NOMO-1 treated with dmso at 0.1 percent for 144 hours (cell line): ENCODE data around the gene AGBL1.
"Not testable (repeated sequence)": the region's sequence is repeated elsewhere in the genome, so short reads cannot be mapped to it uniquely, and the experiment has no call there.

Experiments used
- DNase-seq: peaks from one replicate; lab custom pipeline; 2025; ENCODE audit not compliant: unreplicated experiment; lab: John Stamatoyannopoulos, UW

Gene AGBL1

DNA sequence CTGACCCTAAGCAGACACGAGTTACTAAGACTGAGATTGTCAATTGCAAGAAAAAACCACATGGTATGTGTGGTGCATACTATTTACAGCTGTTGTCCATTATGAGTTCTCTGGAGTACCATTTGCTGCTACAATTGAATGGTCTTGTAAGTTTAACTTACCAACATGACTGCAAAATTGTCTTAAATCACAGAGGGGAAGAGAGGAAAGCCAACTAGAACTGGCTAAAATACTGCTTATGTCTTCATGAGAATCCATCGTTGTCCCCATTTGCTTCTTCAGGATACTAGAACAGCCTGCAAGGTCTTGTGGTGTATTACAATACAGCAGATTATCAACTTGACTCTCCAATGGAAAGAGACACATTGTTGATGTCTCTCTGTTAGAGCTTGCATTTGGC, 313.2 kb downstream of the AGBL1 start:
- no peak for DNase-seq

DNA sequence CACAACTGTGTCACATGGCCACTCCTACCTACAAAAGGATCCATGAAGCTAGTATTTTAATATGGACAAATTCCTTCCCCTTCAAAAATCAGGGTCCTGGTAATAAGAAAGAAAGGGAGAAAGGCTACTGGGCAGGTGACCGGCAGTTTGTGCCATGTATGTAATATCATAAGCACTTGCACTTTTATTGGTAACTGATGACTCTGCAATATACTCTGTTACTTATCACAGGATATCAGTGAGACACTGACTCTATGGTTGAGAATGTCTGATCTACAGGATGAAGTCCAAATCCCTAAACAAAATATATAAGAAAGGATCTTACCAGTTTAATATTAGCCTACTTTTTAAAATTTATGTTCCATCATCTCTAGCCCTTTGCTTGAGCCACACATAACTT, 315.2 kb downstream of the AGBL1 start:
- DNase-seq, result no peak

DNA sequence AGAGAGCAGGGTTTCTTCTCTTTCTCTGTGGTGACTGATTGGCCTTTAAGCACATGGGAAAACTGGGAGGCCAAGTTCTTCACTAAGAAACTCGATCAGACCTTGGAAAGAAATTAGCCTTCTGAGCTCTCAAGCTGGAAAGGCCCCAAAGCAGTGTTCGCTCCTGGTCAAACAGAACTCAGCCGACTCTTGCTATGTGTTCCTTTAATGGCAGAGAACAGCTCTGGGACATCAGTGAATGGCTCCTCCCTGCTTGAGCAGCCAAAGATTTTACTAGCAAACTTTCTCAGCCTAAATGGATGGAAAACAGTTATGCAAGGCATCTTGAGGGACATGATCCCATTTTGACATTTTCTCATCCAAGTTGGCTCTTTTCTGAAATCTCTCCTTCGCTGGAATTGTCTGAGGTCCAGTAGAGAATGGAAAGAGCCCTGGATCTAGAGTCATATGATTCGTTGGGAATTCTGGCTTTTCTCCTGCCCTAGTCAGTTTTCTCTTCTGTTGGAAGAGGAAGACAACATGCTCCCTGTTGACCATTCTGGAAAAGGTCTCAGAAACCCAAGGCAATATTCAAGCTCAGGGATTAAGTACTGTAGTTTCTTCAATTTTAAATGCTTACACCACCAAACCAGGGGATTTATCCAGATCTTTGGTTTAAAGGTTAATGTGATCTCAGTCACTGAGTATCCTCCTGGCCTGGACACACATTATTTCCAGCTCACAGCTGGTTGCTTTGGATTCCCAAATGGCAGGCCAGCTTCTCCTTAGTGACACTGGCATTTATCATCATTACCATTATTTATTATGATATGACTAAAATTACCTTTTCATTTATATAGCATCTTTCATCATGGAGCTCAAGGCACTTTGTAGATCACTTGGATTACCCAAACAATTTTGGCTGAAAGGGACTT, 319.6 kb downstream of the AGBL1 start:
- no peak for DNase-seq

- no peak for DNase-seq
Observed at GRCh38 chr15:86403221-86403620, 323.6 kb downstream of the AGBL1 start.

- DNase-seq, result no peak
Observed at GRCh38 chr15:86403914-86404583, 324.4 kb downstream of the AGBL1 start.

DNA sequence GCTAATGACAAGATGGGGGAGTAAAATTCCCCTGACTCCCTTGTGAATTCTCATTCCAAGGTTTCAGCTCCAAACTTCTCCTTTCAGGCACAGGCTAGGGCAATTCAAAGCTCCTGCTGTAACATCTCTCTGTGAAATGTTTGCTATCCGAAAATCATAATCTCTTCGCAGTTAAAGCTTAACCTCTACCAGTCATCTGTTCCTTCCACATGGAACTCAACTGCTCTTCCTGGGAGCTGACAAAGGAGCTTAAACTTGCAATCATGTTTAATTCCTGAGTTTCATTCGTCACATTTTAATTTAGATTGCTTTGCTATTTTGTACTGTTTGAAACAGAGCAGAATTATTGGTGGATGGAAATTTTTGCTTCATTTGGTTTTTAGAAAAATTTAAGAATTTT, 328.6 kb downstream of the AGBL1 start:
- DNase-seq, result no peak

DNA sequence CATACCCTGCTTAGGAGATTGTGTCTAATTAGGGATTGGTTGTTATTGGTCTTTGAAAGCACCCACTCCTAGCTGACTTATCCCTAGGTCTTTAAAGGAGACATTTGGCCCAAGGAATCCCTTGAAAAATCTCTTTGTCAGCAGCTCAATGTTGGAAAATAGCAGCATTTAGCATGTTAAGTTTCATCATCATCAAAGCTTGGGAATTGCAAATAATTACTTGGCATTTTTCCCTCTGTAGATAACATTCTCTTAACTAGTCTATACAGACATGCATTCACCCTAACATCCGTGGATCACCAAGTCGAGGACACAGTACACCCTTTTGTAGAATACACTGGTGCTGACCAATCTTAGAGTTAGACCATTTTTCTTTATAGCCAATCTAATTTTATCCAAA, 332.2 kb downstream of the AGBL1 start:
- no peak for DNase-seq

DNA sequence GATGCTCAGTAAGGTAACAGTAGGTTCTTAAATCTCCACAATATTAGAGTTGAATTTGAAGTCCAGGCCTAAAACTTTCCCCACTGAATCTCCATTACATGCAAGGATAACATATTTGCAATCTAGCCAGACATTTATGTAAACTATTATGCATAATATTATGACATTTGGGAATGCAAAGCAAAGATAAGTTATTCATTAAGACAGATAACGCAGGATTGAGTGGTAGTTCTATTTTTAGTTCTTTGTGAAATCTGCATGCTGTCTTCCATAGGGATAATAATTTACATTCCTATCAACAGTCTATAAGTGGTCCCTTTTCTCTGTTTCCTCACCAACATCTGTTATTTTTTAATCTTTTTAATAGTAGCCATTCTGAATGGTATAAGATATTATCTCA, 333.5 kb downstream of the AGBL1 start:
- DNase-seq, result no peak

GRCh38 chr15:86425746-86426145, 346.1 kb downstream of the AGBL1 start:
- DNase-seq, result no peak

DNA sequence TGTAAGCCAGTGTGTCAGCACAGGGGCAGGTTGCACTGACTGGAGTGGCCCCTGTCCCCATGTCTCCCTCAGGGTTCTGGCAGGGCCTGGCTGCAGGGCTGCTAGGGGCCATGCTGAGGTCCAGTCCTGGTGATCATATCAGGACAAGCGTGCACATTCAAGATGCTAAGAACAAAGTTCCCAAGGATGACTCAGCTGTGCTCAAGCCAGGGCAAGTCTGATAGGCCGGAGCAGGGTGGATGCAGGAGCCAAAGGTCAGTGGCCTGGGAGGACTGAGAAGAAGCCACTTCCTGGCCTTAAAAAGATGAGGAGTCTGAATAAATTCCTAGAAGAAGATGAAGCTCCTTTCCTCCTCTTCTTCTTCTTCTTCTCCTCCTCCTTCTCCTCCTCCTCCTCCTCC, 353.2 kb downstream of the AGBL1 start:
- DNase-seq, result no peak

- no peak for DNase-seq
Observed at GRCh38 chr15:86433983-86434382, 354.3 kb downstream of the AGBL1 start.

DNA sequence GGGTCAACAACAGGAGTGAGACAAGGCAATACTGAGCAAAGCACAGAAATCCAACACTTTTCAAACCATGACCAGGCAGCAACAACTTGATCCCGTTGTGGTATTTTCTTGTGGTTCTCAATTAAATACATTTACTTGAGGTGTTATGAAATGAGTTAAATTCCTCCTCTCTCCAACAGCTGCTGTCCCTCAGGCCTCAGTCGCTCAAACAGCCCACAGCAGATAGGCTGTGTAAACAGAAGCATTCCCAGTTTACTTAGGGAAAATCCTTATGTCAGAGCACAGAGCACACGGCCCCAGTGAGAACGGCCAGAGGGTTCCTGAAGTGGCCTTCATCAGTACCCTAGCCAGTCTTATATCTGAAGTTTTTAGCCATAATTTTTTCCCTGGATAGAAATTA, 359.9 kb downstream of the AGBL1 start:
- DNase-seq, result no peak

- no peak for DNase-seq
Observed at GRCh38 chr15:86444527-86444926, 364.9 kb downstream of the AGBL1 start.

GRCh38 chr15:86445579-86446252, 366.0 kb downstream of the AGBL1 start:
- no peak for DNase-seq

- DNase-seq, result no peak
Observed at GRCh38 chr15:86446253-86446640, 366.6 kb downstream of the AGBL1 start.

- not testable (repeated sequence) for DNase-seq
Observed at GRCh38 chr15:86465470-86466039, 385.9 kb downstream of the AGBL1 start.

GRCh38 chr15:86481720-86482119, 402.0 kb downstream of the AGBL1 start:
- no peak for DNase-seq

DNA sequence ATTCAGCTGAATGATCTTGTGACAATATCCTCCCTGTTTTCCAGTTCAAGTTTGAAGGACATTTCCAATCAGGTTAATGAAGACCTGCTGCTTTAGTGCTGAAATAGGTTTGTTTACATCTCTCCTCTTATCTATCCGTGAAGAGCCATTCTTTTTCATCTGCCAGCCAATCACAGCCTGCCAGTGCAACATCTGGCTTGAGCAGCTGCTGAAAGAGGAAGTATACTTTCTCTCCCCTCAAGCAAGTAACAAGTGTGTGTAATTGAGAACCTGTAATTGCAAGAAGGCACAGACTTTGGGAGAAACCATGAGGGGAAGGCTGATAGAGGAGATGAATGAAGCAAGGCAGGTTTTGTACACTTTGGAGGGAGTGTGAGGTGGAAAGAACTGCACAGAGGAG, 404.3 kb downstream of the AGBL1 start:
- no peak for DNase-seq

- no peak for DNase-seq
Observed at GRCh38 chr15:86488046-86488445, 408.4 kb downstream of the AGBL1 start.

- DNase-seq, result no peak
Observed at GRCh38 chr15:86489981-86490380, 410.3 kb downstream of the AGBL1 start.

GRCh38 chr15:86491118-86491517, 411.4 kb downstream of the AGBL1 start:
- no peak for DNase-seq

DNA sequence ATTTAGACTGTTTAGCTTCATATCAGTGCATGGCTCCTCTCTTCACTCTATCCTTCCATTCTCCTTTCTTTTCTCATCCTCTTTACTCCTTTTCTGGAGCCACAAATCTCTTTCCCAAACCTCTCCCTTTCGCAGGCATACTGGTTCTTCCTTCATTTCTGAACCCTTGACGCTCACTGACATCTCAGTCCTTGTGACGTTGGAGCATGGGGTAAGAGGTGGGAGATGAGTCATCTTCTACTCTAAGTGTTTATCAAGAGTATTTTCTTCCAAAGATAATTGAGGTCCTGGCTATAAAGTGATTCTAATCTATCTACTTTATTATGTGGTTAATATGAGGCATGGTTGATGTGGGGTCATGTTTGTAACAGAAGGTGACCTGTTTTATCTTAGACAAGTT, 414.2 kb downstream of the AGBL1 start:
- no peak for DNase-seq
